ENCODE results near the gene DES.

Gene DES

GRCh38 chr2:219435701-219436100 lies 17.5 kb downstream of the DES start:
- no peak for DNase-seq (ENCODE audit: low spot score)
- TF ChIP-seq CTCF (IDR thresholded peaks at IDR 0.05; ENCODE audit: extremely low read depth, insufficient read depth, missing control alignments) = no peak
- in situ Hi-C loops (cut with MboI; ENCODE audit: low pct_unique_long_range_greater_than_20kb, low sequenced_read_pairs, unreplicated experiment) = no loop called here

DNA sequence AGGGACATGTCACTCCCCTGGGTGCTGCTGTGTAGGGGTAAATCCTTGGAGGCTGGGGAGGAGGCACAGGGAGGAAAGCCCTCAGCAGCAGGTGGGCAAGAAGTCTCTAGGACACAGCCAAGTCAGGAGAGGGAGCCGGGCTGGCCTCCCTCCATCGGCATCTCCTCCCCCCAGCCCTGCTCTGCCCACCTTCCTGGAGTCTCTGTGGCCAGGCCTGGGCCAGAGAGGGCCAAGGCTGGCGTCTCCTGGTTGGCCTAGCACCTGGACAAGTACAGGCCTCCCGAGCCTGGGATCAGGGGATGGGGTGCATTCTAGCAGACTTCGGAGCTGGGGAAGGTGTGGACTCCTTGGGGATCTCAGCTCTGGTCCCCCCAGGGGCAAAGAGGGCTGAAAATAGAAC lies 18.3 kb downstream of the DES start:
- in situ Hi-C loops (cut with MboI; ENCODE audit: low pct_unique_long_range_greater_than_20kb, low sequenced_read_pairs, unreplicated experiment) = no loop called here
- TF ChIP-seq CTCF (IDR thresholded peaks at IDR 0.05; ENCODE audit: extremely low read depth, insufficient read depth, missing control alignments) = no peak
- no peak for DNase-seq (ENCODE audit: low spot score)

GRCh38 chr2:219437141-219437540 lies 19.0 kb downstream of the DES start:
- in situ Hi-C loops (cut with MboI; ENCODE audit: low pct_unique_long_range_greater_than_20kb, low sequenced_read_pairs, unreplicated experiment) = no loop called here
- TF ChIP-seq CTCF (IDR thresholded peaks at IDR 0.05; ENCODE audit: extremely low read depth, insufficient read depth, missing control alignments) = no peak
- no peak for DNase-seq (ENCODE audit: low spot score)

- TF ChIP-seq CTCF (IDR thresholded peaks at IDR 0.05; ENCODE audit: extremely low read depth, insufficient read depth, missing control alignments) = no peak
- in situ Hi-C loops (cut with MboI; ENCODE audit: low pct_unique_long_range_greater_than_20kb, low sequenced_read_pairs, unreplicated experiment) = no loop called here
- no peak for DNase-seq (ENCODE audit: low spot score)
Measured at GRCh38 chr2:219437690-219438206, 19.6 kb downstream of the DES start.

- no peak for DNase-seq (ENCODE audit: low spot score)
- in situ Hi-C loops (cut with MboI; ENCODE audit: low pct_unique_long_range_greater_than_20kb, low sequenced_read_pairs, unreplicated experiment) = no loop called here
- no peak for TF ChIP-seq CTCF (IDR thresholded peaks at IDR 0.05; ENCODE audit: extremely low read depth, insufficient read depth, missing control alignments)
Measured at GRCh38 chr2:219438453-219438852, 20.3 kb downstream of the DES start.

- no peak for TF ChIP-seq CTCF (IDR thresholded peaks at IDR 0.05; ENCODE audit: extremely low read depth, insufficient read depth, missing control alignments)
- in situ Hi-C loops (cut with MboI; ENCODE audit: low pct_unique_long_range_greater_than_20kb, low sequenced_read_pairs, unreplicated experiment) = no loop called here
Measured at GRCh38 chr2:219439506-219439905, 21.3 kb downstream of the DES start.

More at GRCh38 chr2:219439506-219439905, 21.3 kb downstream of the DES start:
- no peak for DNase-seq (ENCODE audit: low spot score)
